SK-N-MC (cell line): ENCODE measurements around the gene NACA2.

Experiments
- EZH2 ChIP-seq: fragments of 200-600 bp; sonication (generic); IDR thresholded peaks from one replicate; pipeline ENCODE4 v1.6.1; 2017; ENCODE audit warnings: antibody characterized with exemption
- POLR2AphosphoS5 ChIP-seq: IDR thresholded peaks from 2 replicates; pipeline ENCODE4 v1.6.1; 2012; ENCODE audit warnings: mild to moderate bottlenecking, low read depth, low read length, borderline replicate concordance

DNA sequence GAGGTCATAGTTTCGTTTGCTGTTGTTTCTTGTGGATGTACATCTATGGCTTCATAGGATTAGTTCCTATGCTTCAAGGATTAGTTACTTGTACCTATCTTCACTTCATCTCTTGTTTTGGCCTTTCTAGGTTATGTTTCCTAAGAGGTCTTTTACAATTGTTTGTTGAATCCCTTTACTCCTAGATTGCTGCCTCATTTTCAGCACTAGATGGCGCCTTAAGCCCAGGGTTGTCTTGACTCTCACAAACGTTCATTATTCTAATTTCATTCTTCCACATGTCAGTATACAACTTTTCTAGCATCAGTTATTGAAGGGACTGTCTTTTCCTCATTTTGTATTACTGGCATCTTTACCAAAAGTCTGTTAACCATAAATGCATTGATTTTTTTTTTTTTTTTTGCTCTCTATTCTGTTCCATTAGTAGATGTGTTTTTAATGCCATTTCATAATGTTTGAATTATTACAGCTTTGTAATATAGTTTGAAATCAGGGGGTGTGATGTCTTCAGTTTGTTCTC lies 45.0 kb upstream of the NACA2 start:
- no peak for TF ChIP-seq EZH2
- TF ChIP-seq POLR2AphosphoS5: no peak
